NCI-H187 (cell line): ENCODE results near the gene ABCC8.

Experiments used
- DNase-seq, 2 experiments: peaks; one replicate each; lab custom pipeline; 2025; lab: John Stamatoyannopoulos, UW

Gene ABCC8

DNA sequence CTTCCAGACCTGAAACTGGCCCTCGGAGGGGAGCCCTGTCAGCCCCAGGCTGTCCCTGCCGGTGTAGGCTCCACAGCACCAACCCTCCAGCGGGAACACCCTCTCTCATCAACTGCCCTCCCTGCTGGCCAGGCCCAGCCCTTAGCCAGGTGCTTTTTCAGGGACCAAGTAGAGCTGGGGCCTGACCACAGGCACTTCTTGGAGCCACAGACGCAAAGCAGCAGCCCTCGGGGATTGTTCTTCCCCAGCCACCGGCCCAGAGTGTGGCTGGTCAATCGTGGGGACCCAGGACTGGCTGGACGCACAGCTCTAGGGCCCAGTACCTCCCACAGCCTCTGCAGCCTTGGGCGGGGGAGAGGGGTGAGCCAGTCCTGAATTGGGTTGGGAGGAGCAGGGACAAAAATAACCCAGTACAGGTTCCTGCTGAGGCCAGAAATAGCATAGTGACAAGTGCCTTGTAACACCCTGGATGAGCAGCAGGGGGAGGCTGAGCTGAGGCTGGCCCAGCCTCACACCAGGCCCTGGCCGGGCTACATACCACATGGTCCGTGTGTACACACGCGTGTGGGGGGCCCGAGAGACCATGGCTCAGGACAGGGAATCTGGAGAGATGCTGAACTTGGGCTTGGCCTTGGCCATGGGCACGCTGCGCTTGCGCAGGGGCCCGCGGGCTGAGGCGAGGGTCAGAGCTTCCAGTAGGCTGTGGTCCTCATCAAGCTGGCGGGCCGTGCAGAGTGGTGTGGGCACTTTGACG, 90.1 kb downstream of the ABCC8 start:
- DNase-seq = peak; percentile 24 to 62

- DNase-seq = no peak
These were observed 90.7 kb downstream of the ABCC8 start for GRCh38 chr11:17385926-17386325.

DNA sequence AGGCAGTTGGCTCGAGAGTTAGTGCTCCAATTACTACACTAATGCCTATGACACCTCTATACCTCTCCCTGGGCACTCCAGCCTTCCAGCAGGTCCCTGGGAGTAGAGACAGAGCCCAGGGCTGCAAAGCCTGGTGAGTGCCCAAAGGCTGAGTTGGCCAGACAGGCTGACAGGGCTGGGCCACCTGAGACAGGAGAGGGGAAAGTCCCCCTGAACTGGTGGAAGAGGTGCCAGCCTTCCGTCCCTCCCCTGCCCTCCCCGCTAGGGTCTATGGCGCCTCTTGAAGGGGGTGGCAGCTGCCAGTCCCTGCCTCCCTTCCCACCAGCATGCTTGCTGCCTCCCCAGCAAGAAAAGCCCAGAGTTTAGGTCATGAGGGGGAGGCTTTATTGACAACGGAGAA, 91.2 kb downstream of the ABCC8 start:
- DNase-seq = no peak

- DNase-seq = peak; percentile 51 to 77
These were observed 92.6 kb downstream of the ABCC8 start for GRCh38 chr11:17384002-17384511.

- DNase-seq = no peak
These were observed 93.2 kb downstream of the ABCC8 start for GRCh38 chr11:17383461-17383860.

- no peak for DNase-seq
These were observed 94.5 kb downstream of the ABCC8 start for GRCh38 chr11:17382046-17382728.

DNA sequence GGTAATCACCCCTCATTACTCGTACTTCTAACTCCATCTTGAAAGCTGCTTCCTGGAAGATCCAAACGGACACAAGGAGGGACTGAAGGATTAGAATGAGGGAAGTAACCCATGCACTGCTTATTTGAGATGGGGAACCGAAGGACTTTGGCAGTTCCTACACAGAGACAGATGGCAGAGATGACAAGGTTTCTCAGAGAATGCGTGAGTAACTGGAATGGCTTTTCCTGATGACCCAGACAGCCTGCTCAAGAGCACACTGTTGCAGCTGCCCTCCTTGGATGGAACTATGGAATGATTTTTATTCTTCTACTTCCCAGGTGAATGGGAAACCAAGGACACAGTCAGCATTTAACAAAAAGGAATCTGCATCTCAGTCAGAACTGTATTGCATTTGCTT, 95.5 kb downstream of the ABCC8 start:
- DNase-seq = no peak

- DNase-seq = no peak
These were observed 97.1 kb downstream of the ABCC8 start for GRCh38 chr11:17379383-17380180.

DNA sequence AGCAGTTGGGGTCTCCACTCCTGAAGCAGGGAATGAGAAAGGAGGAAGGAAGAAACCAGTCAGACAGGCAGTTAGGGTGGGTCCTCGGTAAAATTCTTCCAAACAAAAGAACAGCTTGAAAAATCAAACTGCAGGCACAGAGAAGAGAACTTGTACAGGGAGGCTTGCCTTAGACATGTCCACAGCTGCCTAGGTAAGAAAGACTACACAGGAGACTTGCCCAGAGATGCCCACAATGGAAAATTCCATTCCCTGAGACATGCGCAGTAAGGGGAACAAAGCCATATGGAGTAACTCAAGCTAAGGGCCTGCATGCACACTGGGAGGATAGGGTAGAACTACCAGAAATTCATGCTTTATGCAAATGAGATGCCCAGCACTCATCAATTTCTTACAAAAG, 98.0 kb downstream of the ABCC8 start:
- no peak for DNase-seq

- DNase-seq = no peak
These were observed 100.2 kb downstream of the ABCC8 start for GRCh38 chr11:17376493-17376892.

GRCh38 chr11:17375547-17375946, 101.1 kb downstream of the ABCC8 start:
- no peak for DNase-seq

DNA sequence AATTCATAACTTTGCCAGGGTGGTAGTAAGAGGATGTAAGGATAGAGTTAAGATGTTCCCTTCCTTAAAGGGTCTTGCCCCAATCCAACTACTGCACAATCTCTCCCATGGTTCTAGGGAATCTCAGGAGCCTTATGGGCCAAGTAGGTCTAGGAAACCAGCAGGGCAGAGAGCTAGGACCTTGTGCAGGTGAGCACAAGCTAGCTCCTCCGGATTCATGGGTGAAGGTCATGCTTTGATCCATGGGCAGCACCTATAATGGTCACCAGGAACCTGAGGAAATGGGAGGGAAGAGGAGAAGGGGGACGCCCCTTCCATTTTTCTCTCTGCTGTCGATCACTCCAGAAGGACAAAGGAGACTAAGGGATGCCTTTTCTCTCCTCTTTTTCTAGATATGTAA, 105.0 kb downstream of the ABCC8 start:
- peak in 1 of 2 experiments; percentile 51 for DNase-seq

- DNase-seq = no peak
These were observed 106.9 kb downstream of the ABCC8 start for GRCh38 chr11:17369684-17370243.

- no peak for DNase-seq
These were observed 107.6 kb downstream of the ABCC8 start for GRCh38 chr11:17369094-17369493.

- DNase-seq = no peak
These were observed 108.1 kb downstream of the ABCC8 start for GRCh38 chr11:17368551-17368950.

GRCh38 chr11:17366495-17366894, 110.2 kb downstream of the ABCC8 start:
- no peak for DNase-seq

- DNase-seq = peak; percentile 40 to 44
These were observed 122.0 kb downstream of the ABCC8 start for GRCh38 chr11:17354601-17354991.

GRCh38 chr11:17353821-17354600, 122.6 kb downstream of the ABCC8 start:
- DNase-seq = no peak

- DNase-seq = peak; percentile 41 to 75
These were observed 123.5 kb downstream of the ABCC8 start for GRCh38 chr11:17352950-17353820.

- peak; percentile 38 to 68 for DNase-seq
These were observed 125.0 kb downstream of the ABCC8 start, which contains the start of gene NCR3LG1 for GRCh38 chr11:17351510-17352176. TSS of gene NCR3LG1 (plus strand) at chr11:17351800. CDS start at chr11:17351970, 170 bp downstream.
